GM19438 (cell line): ENCODE measurements around the gene TBCA.
"Not testable (repeated sequence)": the region's sequence is repeated elsewhere in the genome, so short reads cannot be mapped to it uniquely, and the experiment has no call there.

Source experiments
- ATAC-seq: cut with Tn5 transposase; IDR thresholded peaks from one replicate; pipeline ENCODE4 v1.9.1; 2021; ENCODE audit warnings: low read depth; ENCODE audit not compliant: unreplicated experiment

The TBCA gene

GRCh38 chr5:77718934-77719610, 57.1 kb downstream of the TBCA start:
- ATAC-seq: no peak

GRCh38 chr5:77709993-77710685, 66.0 kb downstream of the TBCA start:
- no peak for ATAC-seq

DNA sequence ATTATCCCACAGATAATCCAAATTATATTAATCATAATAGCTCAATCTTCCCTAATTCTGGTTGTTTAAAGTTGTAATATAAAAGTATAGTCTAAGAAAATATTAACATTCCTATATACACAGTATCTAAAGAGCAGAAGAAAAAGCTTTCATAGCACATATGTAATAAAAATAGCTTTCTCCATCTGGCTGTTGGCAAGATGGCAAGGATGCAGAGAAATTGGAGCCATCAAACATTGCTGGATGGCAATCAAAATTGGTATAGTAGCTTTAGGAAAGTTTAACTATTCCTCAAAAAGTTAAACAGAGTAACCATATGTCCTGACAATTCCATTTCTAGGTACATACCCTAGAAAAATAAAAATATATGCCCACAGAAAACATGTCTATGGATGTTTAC, 66.8 kb downstream of the TBCA start:
- no peak for ATAC-seq

GRCh38 chr5:77707791-77708190, 68.3 kb downstream of the TBCA start:
- no peak for ATAC-seq

DNA sequence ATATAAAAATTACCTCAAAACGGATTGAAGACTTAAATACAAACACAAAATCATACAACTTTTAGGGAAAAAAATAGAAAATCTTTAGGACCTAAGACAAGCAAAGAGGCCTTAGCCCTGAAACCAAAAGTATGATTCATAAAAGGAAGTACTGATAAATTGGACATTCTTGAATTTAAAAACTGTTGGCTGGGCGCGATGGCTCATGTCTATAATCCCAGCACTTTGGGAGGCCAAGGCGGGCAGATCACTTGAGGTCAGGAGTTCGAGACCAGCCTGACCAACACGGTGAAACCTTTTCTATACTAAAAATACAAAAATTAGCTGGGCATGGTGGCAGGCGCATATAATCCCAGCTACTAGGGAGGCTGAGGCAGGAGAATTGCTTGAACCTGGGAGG, 76.6 kb downstream of the TBCA start:
- not testable (repeated sequence) for ATAC-seq

- no peak for ATAC-seq
Measured at GRCh38 chr5:77698920-77699319, 77.2 kb downstream of the TBCA start.

DNA sequence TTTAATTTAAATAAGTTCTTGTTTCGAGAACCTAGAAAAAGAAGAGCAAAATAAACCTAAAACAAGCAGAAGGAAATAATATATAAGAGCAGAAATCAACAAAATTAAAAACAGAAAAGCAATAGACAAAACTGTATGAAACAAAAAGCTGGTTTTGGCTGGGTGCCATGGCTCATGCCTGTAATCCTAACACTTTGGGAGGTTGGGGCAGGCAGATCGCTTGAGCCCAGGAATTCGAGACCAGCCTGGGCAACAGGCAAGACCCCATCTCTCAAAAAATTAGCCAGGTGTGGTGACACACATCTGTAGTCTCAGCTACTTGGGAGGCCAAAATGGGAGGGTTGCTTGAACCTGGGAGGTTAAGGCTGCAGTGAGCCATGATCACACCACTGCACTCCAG, 78.4 kb downstream of the TBCA start:
- no peak for ATAC-seq

DNA sequence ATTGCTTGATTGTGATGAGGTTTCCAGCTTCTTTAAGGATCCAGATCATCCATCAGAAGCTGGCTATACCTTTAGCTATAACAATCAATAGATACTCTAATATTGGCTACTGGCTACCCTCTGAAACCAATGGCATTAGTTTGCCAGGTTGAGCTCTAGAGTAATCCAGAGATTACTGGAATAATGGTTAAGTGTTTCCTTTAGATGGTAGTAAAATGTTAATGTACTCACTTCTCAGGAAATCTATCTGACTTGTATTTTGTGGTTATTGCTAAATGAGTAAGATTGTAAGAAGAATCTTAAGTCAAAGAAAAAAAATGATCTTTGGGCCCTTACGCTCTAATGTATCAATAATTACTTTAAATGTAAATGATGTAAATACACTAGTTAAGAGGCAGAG, 80.0 kb downstream of the TBCA start:
- ATAC-seq: no peak

GRCh38 chr5:77693913-77694312, 82.2 kb downstream of the TBCA start:
- ATAC-seq: no peak

DNA sequence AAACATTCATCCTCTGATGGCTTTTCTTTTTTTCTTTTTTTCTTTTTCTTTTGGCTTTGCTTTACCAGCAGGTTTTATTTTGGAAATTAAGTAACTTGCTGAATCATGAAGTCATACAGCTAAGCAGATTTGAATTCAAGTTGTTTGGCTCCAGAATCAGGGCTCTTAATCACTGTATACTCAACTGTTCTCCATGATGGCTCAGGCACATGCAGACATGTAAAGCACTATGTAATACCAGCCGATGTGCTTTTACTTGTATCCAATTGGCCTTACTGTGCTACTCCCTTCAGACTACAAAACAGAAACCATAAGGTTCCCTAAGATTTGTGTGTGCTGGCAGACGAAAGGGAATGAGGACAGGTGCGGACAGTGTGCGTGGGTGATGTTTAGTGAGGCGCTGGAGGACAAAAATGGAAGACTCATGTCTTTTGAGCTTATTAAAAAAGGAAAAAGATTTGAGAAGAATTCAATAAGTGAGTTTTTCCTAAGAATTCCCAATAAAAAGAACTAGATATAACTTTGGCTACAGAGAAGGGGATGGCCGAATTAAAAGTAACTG, 92.9 kb downstream of the TBCA start:
- no peak for ATAC-seq

- ATAC-seq: no peak
Measured at GRCh38 chr5:77670526-77670925, 105.6 kb downstream of the TBCA start.

- no peak for ATAC-seq
Measured at GRCh38 chr5:77669677-77670076, 106.5 kb downstream of the TBCA start.

DNA sequence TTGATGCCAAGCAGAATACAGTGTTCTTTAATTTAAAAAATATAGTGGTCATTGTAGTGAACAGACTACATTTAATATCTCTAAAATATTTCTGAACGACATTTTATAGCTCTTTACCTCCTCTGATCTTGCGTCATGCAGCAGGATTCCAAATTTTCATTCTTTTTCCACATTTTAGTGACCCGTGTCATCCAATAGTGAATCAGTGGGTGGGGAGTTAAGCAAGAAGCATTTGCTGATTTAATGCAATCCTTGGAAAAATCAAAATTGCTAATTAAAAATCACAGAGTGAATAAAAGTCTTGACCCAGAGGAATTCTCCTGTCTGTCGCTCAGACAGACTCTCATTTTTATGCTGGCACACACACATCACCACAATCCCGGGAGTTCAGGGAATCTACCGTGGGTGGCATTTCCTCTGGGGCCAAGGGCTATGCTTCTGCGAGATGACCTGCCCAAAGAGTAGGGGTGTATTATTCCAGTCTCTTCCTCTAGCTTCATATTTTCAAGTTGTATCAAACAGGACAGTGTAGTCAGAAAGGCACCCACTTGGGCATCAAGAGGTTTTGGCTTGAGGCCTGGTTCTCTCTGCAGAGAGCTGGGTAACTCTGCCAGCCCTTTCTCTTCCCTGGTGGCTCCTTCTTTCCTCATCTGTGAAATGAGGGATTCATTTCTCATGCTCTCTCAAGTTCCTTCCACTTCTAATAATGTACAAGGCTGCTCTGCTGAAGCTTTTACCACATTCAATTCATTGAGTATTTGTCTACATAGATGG, 112.9 kb downstream of the TBCA start:
- ATAC-seq: no peak

DNA sequence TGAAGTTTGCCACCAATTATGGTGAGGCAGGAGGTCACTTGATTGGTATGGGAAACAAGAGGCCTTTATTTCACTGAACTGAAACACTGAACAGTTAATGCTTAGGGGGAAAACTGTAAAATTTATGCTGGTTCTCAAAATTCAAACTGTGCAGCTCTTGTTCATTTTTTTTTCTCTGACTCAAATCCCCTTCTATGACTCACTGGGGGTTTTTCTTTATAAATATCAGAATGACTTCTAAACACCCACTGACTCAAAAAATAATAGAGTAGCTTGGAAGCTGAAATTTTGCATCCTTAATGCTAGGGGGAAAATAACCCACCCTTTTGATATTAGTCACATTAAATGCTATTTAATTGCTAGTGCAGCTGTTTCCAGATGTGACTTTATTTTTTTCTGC, 113.5 kb downstream of the TBCA start:
- ATAC-seq: no peak

DNA sequence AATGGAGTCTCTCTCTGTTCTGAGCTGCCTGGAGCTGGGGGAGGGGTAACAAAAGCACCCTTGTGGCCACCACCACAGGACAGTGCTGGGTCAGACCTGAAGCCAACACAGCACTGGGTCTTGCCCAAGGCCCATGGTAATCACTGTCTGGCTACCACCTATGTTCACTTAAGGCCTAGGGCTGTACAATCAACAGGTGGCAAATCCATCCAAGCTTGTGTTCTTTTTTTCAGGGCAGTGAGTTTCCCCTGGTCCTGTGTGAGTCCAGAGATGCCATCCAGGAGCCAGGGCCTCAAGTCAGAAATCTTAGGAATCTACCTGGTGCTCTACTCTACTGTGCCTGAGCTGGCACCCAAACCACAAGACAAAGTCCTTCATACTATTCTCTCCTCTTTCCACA, 117.5 kb downstream of the TBCA start:
- ATAC-seq: no peak

GRCh38 chr5:77651343-77651742, 124.8 kb downstream of the TBCA start:
- ATAC-seq: no peak

GRCh38 chr5:77650686-77651085, 125.5 kb downstream of the TBCA start:
- no peak for ATAC-seq

- no peak for ATAC-seq
Measured at GRCh38 chr5:77649776-77650175, 126.4 kb downstream of the TBCA start.

DNA sequence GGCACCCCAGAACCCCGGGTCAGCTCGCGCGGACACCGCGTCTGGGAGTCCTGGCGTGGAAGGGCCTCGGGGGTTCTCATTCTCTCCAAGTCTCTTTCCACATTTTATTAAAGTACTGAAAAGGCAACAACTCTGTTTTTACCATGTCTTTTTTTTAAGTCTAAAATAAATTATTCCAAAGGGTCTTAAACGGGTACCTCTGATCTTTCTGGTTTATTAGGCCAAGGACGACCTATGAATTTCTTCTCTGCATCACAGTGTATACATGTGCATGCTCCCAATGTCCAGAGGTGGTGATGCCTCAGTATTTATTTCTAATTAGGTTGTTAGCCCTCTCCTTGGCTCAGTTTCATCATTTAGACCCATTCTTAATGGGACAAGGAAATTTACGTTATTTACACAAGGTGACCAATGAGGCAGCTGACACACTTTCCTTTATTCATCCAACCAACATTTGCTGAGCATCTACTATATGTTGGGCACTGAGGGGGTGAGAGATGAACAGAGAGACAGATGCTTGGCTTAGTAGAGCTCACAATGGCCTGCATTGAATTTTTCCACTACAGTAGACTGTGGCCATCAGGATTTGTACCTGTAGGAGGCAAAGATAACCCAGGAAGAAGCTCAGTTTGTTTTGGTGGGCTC, 130.0 kb downstream of the TBCA start:
- ATAC-seq: no peak

GRCh38 chr5:77645158-77645994, 130.8 kb downstream of the TBCA start:
- ATAC-seq: no peak
